DOHH2 (cell line): Measurements from ENCODE around the gene DAPP1.
"Not testable (repeated sequence)": the region's sequence is repeated elsewhere in the genome, so short reads cannot be mapped to it uniquely, and the experiment has no call there.

Experiments used
- H3F3A ChIP-seq: fragments of 200-600 bp; sonication (generic), shearing (Covaris generic); 2 replicates; pipeline ENCODE4 v1.6.0; 2016; ENCODE audit warnings: antibody characterized with exemption, mild to moderate bottlenecking; ENCODE audit not compliant: control insufficient read depth, insufficient read depth
- H3K27ac ChIP-seq: fragments of 200-600 bp; sonication (generic); 2 replicates; pipeline ENCODE4 v1.5.1; 2014; ENCODE audit warnings: low read depth, mild to moderate bottlenecking, low read length, moderate library complexity
- H3K27me3 ChIP-seq: fragments of 200-600 bp; sonication (generic); 2 replicates; pipeline ENCODE4 v1.6.1; 2014; ENCODE audit warnings: mild to moderate bottlenecking, low read length, mixed read lengths; ENCODE audit not compliant: control insufficient read depth
- H3K36me3 ChIP-seq: fragments of 200-600 bp; sonication (generic); 2 replicates; pipeline ENCODE4 v1.6.1; 2014; ENCODE audit warnings: mild to moderate bottlenecking, low read length, moderate library complexity, mixed read lengths; ENCODE audit not compliant: control insufficient read depth
- H3K4me1 ChIP-seq: fragments of 200-600 bp; sonication (generic); 2 replicates; pipeline ENCODE4 v1.6.1; 2014; ENCODE audit warnings: mild to moderate bottlenecking, low read length, mixed read lengths; ENCODE audit not compliant: control insufficient read depth
- H3K4me2 ChIP-seq: fragments of 200-600 bp; sonication (generic); 2 replicates; pipeline ENCODE4 v1.6.0; 2014; ENCODE audit warnings: mild to moderate bottlenecking, low read length, moderate library complexity
- H3K4me3 ChIP-seq: fragments of 200-600 bp; sonication (generic); 2 replicates; pipeline ENCODE4 v1.5.1; 2014; ENCODE audit warnings: mild to moderate bottlenecking, low read length, mixed read lengths
- H3K79me2 ChIP-seq: fragments of 200-600 bp; sonication (generic); 2 replicates; pipeline ENCODE4 v1.6.1; 2014; ENCODE audit warnings: mild to moderate bottlenecking, low read length, mixed read lengths; ENCODE audit not compliant: control insufficient read depth
- H3K9me2 ChIP-seq: fragments of 200-600 bp; sonication (generic); replicated peaks from 2 replicates; pipeline ENCODE4 v1.6.1; 2014; ENCODE audit warnings: mild to moderate bottlenecking, low read length, mixed read lengths; ENCODE audit not compliant: control insufficient read depth
- H3K9me3 ChIP-seq: fragments of 200-600 bp; sonication (generic); 2 replicates; pipeline ENCODE4 v1.6.1; 2014; ENCODE audit warnings: antibody characterized with exemption, low read length, mixed read lengths; ENCODE audit not compliant: control insufficient read depth, insufficient read depth
- H4K20me1 ChIP-seq: fragments of 200-600 bp; sonication (generic); 2 replicates; pipeline ENCODE4 v1.6.0; 2014; ENCODE audit warnings: low read depth, mild to moderate bottlenecking, antibody characterized with exemption, low read length, moderate library complexity; ENCODE audit not compliant: control insufficient read depth, insufficient read depth
- CTCF ChIP-seq: fragments of 200-600 bp; sonication (generic); IDR thresholded peaks from one replicate; pipeline ENCODE4 v1.5.1; 2014; ENCODE audit warnings: antibody characterized with exemption, mild to moderate bottlenecking, low read depth, low read length; ENCODE audit not compliant: poor library complexity, severe bottlenecking
- EZH2phosphoT487 ChIP-seq: fragments of 200-600 bp; sonication (generic); IDR thresholded peaks from 2 replicates; pipeline ENCODE4 v1.6.1; 2017; ENCODE audit warnings: borderline replicate concordance, mild to moderate bottlenecking, antibody characterized with exemption, low read length, moderate library complexity, mixed read lengths

DAPP1 gene

GRCh38 chr4:99827454-99827853 lies 10.8 kb downstream of the DAPP1 start:
- Histone ChIP-seq H3K27ac (no peak overlapping the region), H4K20me1 (peaks cover 17% of the 10 kb centered on the region; the same call in 1 of the 2 replicates), H3K9me2 (no peaks in the 10 kb centered on the region), H3K36me3 (peaks cover 54% of the 10 kb centered on the region), H3K9me3 (no peaks in the 10 kb centered on the region), H3K79me2 (peaks cover 96% of the 10 kb centered on the region), H3K27me3 (no peaks in the 10 kb centered on the region), H3K4me3 (no peak overlapping the region), H3F3A (no peaks in the 10 kb centered on the region), H3K4me2 (no peak overlapping the region), H3K4me1 (peaks cover 43% of the 10 kb centered on the region)
- TF ChIP-seq EZH2phosphoT487 (no peak), CTCF (no peak)

- Histone ChIP-seq H3K27ac (no peak overlapping the region), H3K27me3 (no peaks in the 10 kb centered on the region), H3K9me2 (no peaks in the 10 kb centered on the region), H3K4me1 (peaks cover 39% of the 10 kb centered on the region), H3F3A (no peaks in the 10 kb centered on the region), H3K36me3 (peaks cover 50% of the 10 kb centered on the region), H4K20me1 (peaks cover 17% of the 10 kb centered on the region; the same call in 1 of the 2 replicates), H3K4me3 (no peak overlapping the region), H3K9me3 (no peaks in the 10 kb centered on the region), H3K4me2 (no peak overlapping the region), H3K79me2 (peaks cover 94% of the 10 kb centered on the region)
- TF ChIP-seq EZH2phosphoT487 (no peak), CTCF (no peak)
Measured at GRCh38 chr4:99827857-99828256, 11.2 kb downstream of the DAPP1 start.

- H3K27me3 ChIP-seq, result no peaks in the 10 kb centered on the region
Measured at GRCh38 chr4:99828477-99828876, 11.8 kb downstream of the DAPP1 start.

GRCh38 chr4:99830051-99830450 lies 13.4 kb downstream of the DAPP1 start:
- H3K4me2 ChIP-seq, result not testable (repeated sequence)
- peaks cover 15% of the 10 kb centered on the region; the same call in 1 of the 2 replicates for H4K20me1 ChIP-seq
- peaks cover 92% of the 10 kb centered on the region for H3K79me2 ChIP-seq

More at GRCh38 chr4:99828477-99828876, 11.8 kb downstream of the DAPP1 start:
- Histone ChIP-seq H3K27ac (no peak overlapping the region), H3K9me2 (no peaks in the 10 kb centered on the region), H3K4me3 (no peak overlapping the region), H3K4me1 (peaks cover 34% of the 10 kb centered on the region), H3K9me3 (no peaks in the 10 kb centered on the region), H4K20me1 (peaks cover 17% of the 10 kb centered on the region; the same call in 1 of the 2 replicates), H3F3A (no peaks in the 10 kb centered on the region), H3K4me2 (no peak overlapping the region), H3K79me2 (peaks cover 94% of the 10 kb centered on the region), H3K36me3 (peaks cover 51% of the 10 kb centered on the region)
- no peak for TF ChIP-seq EZH2phosphoT487
- TF ChIP-seq CTCF, result no peak

More at GRCh38 chr4:99830051-99830450, 13.4 kb downstream of the DAPP1 start:
- not testable (repeated sequence) for H3K4me3 ChIP-seq, H3K27me3 ChIP-seq, H3F3A ChIP-seq, H3K27ac ChIP-seq, H3K9me2 ChIP-seq, H3K9me3 ChIP-seq
- Histone ChIP-seq H3K36me3 (peaks cover 43% of the 10 kb centered on the region), H3K4me1 (peaks cover 18% of the 10 kb centered on the region)
